Mesodermal cell (in vitro differentiated cells): ENCODE results near the gene PCED1B.
"Not testable (repeated sequence)": the region's sequence is repeated elsewhere in the genome, so short reads cannot be mapped to it uniquely, and the experiment has no call there.

ENCODE experiments used
- H3K27ac ChIP-seq: 2 replicates; pipeline ENCODE4 v1.7.0; 2013; ENCODE audit warnings: mild to moderate bottlenecking, low read depth, low read length, moderate library complexity; ENCODE audit not compliant: severe bottlenecking
- H3K36me3 ChIP-seq: 2 replicates; pipeline ENCODE4 v1.7.1; 2013; ENCODE audit warnings: mild to moderate bottlenecking, low read length, moderate library complexity; ENCODE audit not compliant: control insufficient read depth, insufficient read depth
- H3K4me1 ChIP-seq: one replicate; pipeline ENCODE4 v1.7.1; 2013; ENCODE audit warnings: mild to moderate bottlenecking, low read length; ENCODE audit not compliant: insufficient read depth, control insufficient read depth, poor library complexity, severe bottlenecking
- H3K4me3 ChIP-seq: 2 replicates; pipeline ENCODE4 v1.7.0; 2013; ENCODE audit warnings: low read length, control low read depth, mild to moderate bottlenecking; ENCODE audit not compliant: insufficient read depth, poor library complexity, severe bottlenecking; ENCODE audit errors: extremely low read depth
- H3K9me3 ChIP-seq: 2 replicates; pipeline ENCODE4 v1.7.1; 2013; ENCODE audit warnings: mild to moderate bottlenecking, low read length, moderate library complexity; ENCODE audit not compliant: control insufficient read depth
- WGBS, 2 experiments: methylation state at CpG; one replicate each; pipeline ENCODE4 v1.1.5; 2013; ENCODE audit warnings: missing lambda C conversion rate in 2 of 2; ENCODE audit not compliant: insufficient coverage in 2 of 2; 5-methylcytosine and 5-hydroxymethylcytosine counted together

PCED1B gene

DNA sequence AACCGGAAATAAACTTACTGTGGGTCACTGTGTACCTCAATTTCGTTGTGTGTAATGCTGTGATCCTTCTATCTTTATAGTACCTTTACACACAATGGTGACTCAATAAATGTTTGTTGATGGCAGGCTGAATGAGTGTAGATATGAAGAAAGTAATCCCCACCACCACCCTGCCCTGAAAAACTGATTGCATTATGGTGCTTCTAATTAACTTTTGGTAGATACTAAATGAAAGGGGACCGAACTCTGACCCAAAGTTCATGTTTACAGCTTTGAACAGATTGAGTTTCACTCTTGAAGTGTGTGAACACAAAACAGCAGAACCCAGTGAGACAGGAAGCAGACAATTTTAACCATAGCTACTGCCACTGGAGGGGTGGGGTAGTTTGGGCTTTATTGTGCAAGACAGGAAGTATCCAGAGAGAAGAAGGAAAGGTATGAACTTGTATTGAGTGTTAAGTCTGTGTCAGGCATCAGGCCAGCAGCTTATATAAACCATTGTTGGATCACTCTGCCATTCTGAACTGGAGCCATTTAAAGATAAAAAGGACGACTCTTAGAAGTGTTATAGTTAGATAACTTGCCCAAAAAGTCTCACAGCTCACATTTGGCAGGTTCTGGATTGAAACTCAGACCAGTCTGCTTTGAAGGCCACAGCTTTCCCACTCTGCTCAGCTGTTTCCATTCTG is 197.3 kb downstream of the PCED1B start:
- WGBS, 2 experiments = 92 to 94% methylated on average over 2 to 3 of the region's 4 CpGs

DNA sequence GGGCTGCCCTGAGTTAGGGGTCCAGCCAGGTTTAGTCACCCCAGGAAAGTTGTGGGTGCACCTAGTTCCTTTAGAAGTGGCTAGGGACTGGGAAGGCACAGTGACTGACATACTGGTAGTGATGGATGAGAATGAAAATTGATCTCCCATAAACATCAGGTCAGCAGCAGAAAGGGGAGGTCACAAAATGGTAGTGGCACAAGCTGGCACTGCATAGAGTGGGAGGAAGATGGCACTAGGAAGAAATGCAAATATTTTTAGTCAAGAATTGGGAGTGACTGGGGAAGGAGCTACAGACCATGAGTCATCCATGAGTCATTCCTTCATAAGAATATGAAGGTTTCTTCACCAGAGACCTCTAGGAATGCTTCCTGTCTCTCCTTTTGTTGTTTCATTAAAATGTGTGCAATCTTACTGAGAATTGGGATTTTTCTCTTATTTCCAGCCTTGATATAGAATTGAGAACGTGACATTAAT is 198.6 kb downstream of the PCED1B start:
- peaks cover 50% of the 10 kb centered on the region for H3K4me1 ChIP-seq
- no peak overlapping the region for H3K4me3 ChIP-seq
- H3K27ac ChIP-seq = peak overlapping the region; percentile 67
- no peaks in the 10 kb centered on the region for H3K36me3 ChIP-seq
- peaks cover 5% of the 10 kb centered on the region for H3K9me3 ChIP-seq
- WGBS, 2 experiments = no CpG with 5 or more reads among the region's 1 CpG

More for the DNA sequence above, 197.3 kb downstream of the PCED1B start:
- Histone ChIP-seq H3K4me1 (peaks cover 54% of the 10 kb centered on the region), H3K27ac (peak overlapping the region; percentile 67), H3K36me3 (no peaks in the 10 kb centered on the region), H3K9me3 (peaks cover 5% of the 10 kb centered on the region), H3K4me3 (no peak overlapping the region)

DNA sequence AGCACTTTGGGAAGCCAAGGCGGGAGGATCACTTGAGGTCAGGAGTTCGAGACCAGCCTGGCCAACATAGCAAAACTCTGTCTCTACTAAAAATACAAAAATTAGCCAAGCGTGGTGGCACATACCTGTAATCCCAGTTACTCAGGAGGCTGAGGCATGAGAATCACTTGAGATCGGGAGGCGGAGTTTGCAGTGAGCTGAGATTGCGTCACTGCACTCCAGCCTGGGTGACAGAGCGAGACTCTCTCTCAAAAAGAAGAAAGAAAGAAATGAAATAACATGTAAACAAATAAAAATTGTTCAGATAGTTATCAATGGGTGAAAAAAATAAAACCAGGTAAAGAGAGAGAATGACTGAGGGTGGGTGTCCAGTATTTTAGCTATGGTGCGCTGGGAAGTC is 200.3 kb downstream of the PCED1B start:
- H3K27ac ChIP-seq, H3K4me3 ChIP-seq, H3K9me3 ChIP-seq, H3K36me3 ChIP-seq: not testable (repeated sequence)
- H3K4me1 ChIP-seq = peaks cover 43% of the 10 kb centered on the region
- WGBS, 2 experiments = 93 to 94% methylated on average over 4 to 8 of the region's 8 CpGs

DNA sequence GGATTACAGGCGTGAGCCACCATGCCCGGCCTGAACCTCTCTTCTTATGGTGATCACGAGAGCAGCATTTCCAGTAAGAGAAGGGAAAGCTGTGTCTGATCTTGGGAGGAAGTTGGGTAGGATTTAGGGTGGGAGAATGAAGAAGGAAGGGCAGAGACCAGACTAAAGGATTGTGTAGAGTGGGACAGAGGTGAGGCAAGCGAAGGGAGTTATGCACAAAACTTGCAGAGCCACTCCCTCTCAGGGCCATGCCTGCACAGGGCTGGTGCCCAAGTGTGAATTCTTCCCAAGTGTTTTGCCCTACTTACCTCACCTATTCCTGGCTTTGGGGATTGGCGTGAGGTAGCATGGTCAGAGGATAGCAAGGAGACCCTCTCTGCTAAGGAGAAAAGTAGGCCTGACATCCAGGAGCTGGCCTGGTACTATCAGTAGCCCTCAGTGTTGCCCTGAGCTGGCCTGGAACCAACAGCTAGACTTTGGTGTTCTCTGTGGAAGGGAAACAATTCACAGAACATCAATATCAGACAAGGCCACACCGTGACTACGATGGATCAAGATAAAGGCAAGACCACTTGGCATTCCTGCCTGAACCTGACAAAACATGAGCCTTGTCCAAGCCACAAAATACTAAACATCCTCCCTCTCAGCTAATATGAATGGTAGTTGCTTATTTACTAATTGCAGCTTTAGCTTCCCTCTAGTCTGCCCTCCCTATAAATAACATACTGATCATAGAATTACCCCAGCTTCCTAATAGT is 201.3 kb downstream of the PCED1B start:
- peaks cover 40% of the 10 kb centered on the region for H3K4me1 ChIP-seq
- WGBS, 2 experiments = 88 to 94% methylated on average over 4 to 5 of the region's 7 CpGs

DNA sequence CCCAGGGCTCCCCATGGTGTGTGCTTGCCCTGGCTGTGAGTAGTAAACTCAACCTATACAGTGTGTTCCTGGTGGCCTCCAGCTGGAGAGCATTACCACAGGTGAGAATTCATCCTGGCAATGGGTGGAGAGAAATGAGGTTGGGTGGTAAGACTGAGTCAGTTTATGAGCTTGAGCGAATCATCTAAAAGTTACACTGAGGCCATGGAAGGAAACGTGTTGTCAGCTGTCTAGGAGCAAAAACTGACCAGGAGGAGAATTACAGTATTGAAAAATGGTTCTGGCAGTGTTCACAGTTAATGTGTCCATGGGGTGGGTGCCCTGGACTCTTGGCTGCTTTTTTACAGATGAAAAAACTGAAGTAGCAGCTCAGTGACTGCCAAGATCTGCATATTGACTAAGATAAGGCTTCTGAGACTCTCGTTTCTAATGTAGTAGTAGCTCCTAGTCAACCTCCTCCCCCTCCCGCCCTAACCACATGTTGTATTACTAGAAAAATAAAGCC is 202.3 kb downstream of the PCED1B start:
- 83 to 94% methylated on average over 2 of the region's 4 CpGs for WGBS, 2 experiments
- H3K4me3 ChIP-seq = no peak overlapping the region

More for the DNA sequence above, 201.3 kb downstream of the PCED1B start:
- H3K36me3 ChIP-seq = no peaks in the 10 kb centered on the region
- no peak overlapping the region for H3K27ac ChIP-seq
- H3K4me3 ChIP-seq = no peak overlapping the region
- peaks cover 5% of the 10 kb centered on the region for H3K9me3 ChIP-seq

DNA sequence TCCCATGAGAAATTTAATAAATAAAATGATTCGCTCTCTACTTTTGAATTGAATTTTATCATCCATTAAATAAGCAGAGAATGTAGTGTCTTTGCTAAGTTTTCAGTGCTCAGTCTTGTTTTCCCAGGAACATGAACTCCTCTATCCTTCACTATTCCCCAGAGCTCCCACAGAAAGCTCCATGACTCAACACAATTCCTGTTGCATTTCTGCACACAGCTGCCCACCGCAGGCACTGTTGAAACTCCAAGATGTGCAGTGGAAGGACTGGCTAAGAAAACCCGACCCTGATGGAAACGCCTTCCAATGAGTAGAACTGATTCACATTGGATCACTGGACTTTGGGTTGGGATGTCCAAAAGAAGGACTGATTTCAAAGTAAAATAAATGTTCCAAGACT is 202.8 kb downstream of the PCED1B start:
- Histone ChIP-seq H3K27ac (peak overlapping the region; percentile 53), H3K36me3 (no peaks in the 10 kb centered on the region), H3K4me1 (peaks cover 26% of the 10 kb centered on the region), H3K4me3 (no peak overlapping the region), H3K9me3 (peaks cover 5% of the 10 kb centered on the region)
- WGBS, 2 experiments = 96 to 100% methylated on average over 3 of the region's 4 CpGs

More for the DNA sequence above, 202.3 kb downstream of the PCED1B start:
- no peak overlapping the region for H3K27ac ChIP-seq
- peaks cover 5% of the 10 kb centered on the region for H3K9me3 ChIP-seq
- H3K4me1 ChIP-seq = peaks cover 30% of the 10 kb centered on the region
- no peaks in the 10 kb centered on the region for H3K36me3 ChIP-seq
